Measurements from ENCODE around the gene GOT1. TPM values are rescaled to one million over a fixed set of nuclear protein-coding genes. Genes with fewer than 3 reads are reported as not detected.

The GOT1 gene
- total RNA-seq, 1 experiment from 2014 or later: 56.8 TPM

DNA sequence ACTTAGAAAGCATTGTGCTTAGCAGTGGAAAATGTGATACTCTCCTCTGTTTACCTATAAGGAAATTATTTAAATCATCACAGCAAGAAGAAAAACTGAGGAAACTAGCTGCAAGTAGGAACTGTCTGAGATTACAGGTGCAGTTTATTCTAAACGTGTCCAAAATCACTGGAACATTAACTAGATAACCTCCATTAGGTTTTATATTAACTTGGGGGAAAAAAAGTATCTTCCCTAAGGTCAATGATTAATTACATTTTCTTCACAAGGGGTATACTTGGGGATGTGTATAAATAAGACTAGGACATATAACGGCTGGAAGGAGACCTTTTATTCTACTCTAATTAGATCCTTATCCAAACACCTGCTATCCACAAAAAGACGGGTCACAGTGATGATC lies 3.7 kb downstream of the GOT1 start (continued):
- no peak for TF ChIP-seq ZNF138 (CRISPR knock-in tag; conservative IDR thresholded peaks at IDR 0.05)
- TF ChIP-seq E2F4 (CRISPR knock-in tag; IDR thresholded peaks at IDR 0.05; ENCODE audit: borderline replicate concordance, low read depth): no peak
- TF ChIP-seq JUN (CRISPR knock-in tag; IDR thresholded peaks at IDR 0.05): no peak
- no peak for TF ChIP-seq ZBTB21 (CRISPR knock-in tag; IDR thresholded peaks at IDR 0.05; ENCODE audit: borderline replicate concordance)

- ATAC-seq (no peak), DNase-seq (ENCODE audit: low spot score) (no peak)
- H3K4me1 Mint-ChIP-seq: peaks cover 13% of the 10 kb centered on the region
- H3K36me3 Mint-ChIP-seq: peaks cover 8% of the 10 kb centered on the region
- ChIA-PET POLR2A (no interaction called here), CTCF (no interaction called here)
- H3K27me3 Mint-ChIP-seq (ENCODE audit: low read depth): no peaks in the 10 kb centered on the region
- H3K9me3 Mint-ChIP-seq: no peaks in the 10 kb centered on the region
- no peak overlapping the region for H3K4me3 Mint-ChIP-seq
- TF ChIP-seq ZNF317 (CRISPR knock-in tag; IDR thresholded peaks at IDR 0.05; ENCODE audit: borderline replicate concordance, low read depth) (no peak), MYBL2 (CRISPR knock-in tag; IDR thresholded peaks at IDR 0.05) (no peak), KAT7 (CRISPR knock-in tag; IDR thresholded peaks at IDR 0.05; ENCODE audit: borderline replicate concordance) (no peak), ATF1 (CRISPR knock-in tag; IDR thresholded peaks at IDR 0.05) (no peak), SMAD3 (CRISPR knock-in tag; IDR thresholded peaks at IDR 0.05; ENCODE audit: borderline replicate concordance) (no peak), HMGXB4 (CRISPR knock-in tag; IDR thresholded peaks at IDR 0.05) (no peak), E2F4 (CRISPR knock-in tag; IDR thresholded peaks at IDR 0.05; ENCODE audit: borderline replicate concordance, low read depth) (no peak), HMGA2 (CRISPR knock-in tag; IDR thresholded peaks at IDR 0.05) (no peak), AFF4 (CRISPR knock-in tag; IDR thresholded peaks at IDR 0.05; ENCODE audit: borderline replicate concordance) (no peak), NR2C2 (CRISPR knock-in tag; IDR thresholded peaks at IDR 0.05) (no peak), PRRX2 (CRISPR knock-in tag; IDR thresholded peaks at IDR 0.05) (no peak), OVOL2 (CRISPR knock-in tag; IDR thresholded peaks at IDR 0.05; ENCODE audit: borderline replicate concordance) (no peak), FOXJ3 (CRISPR knock-in tag; IDR thresholded peaks at IDR 0.05; ENCODE audit: borderline replicate concordance) (no peak)
- TF ChIP-seq, protein P1, sequence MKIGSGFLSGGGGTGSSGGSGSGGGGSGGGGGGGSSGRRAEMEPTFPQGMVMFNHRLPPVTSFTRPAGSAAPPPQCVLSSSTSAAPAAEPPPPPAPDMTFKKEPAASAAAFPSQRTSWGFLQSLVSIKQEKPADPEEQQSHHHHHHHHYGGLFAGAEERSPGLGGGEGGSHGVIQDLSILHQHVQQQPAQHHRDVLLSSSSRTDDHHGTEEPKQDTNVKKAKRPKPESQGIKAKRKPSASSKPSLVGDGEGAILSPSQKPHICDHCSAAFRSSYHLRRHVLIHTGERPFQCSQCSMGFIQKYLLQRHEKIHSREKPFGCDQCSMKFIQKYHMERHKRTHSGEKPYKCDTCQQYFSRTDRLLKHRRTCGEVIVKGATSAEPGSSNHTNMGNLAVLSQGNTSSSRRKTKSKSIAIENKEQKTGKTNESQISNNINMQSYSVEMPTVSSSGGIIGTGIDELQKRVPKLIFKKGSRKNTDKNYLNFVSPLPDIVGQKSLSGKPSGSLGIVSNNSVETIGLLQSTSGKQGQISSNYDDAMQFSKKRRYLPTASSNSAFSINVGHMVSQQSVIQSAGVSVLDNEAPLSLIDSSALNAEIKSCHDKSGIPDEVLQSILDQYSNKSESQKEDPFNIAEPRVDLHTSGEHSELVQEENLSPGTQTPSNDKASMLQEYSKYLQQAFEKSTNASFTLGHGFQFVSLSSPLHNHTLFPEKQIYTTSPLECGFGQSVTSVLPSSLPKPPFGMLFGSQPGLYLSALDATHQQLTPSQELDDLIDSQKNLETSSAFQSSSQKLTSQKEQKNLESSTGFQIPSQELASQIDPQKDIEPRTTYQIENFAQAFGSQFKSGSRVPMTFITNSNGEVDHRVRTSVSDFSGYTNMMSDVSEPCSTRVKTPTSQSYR (CRISPR knock-in tag; IDR thresholded peaks at IDR 0.05): no peak
- TF ChIP-seq, protein P2, sequence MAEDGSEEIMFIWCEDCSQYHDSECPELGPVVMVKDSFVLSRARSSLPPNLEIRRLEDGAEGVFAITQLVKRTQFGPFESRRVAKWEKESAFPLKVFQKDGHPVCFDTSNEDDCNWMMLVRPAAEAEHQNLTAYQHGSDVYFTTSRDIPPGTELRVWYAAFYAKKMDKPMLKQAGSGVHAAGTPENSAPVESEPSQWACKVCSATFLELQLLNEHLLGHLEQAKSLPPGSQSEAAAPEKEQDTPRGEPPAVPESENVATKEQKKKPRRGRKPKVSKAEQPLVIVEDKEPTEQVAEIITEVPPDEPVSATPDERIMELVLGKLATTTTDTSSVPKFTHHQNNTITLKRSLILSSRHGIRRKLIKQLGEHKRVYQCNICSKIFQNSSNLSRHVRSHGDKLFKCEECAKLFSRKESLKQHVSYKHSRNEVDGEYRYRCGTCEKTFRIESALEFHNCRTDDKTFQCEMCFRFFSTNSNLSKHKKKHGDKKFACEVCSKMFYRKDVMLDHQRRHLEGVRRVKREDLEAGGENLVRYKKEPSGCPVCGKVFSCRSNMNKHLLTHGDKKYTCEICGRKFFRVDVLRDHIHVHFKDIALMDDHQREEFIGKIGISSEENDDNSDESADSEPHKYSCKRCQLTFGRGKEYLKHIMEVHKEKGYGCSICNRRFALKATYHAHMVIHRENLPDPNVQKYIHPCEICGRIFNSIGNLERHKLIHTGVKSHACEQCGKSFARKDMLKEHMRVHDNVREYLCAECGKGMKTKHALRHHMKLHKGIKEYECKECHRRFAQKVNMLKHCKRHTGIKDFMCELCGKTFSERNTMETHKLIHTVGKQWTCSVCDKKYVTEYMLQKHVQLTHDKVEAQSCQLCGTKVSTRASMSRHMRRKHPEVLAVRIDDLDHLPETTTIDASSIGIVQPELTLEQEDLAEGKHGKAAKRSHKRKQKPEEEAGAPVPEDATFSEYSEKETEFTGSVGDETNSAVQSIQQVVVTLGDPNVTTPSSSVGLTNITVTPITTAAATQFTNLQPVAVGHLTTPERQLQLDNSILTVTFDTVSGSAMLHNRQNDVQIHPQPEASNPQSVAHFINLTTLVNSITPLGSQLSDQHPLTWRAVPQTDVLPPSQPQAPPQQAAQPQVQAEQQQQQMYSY (CRISPR knock-in tag; IDR thresholded peaks at IDR 0.05): no peak
- TF ChIP-seq, protein P3, sequence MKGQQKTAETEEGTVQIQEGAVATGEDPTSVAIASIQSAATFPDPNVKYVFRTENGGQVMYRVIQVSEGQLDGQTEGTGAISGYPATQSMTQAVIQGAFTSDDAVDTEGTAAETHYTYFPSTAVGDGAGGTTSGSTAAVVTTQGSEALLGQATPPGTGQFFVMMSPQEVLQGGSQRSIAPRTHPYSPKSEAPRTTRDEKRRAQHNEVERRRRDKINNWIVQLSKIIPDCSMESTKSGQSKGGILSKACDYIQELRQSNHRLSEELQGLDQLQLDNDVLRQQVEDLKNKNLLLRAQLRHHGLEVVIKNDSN (CRISPR knock-in tag; IDR thresholded peaks at IDR 0.05): no peak
- H3K27ac Mint-ChIP-seq: no peak overlapping the region
These were observed 5.2 kb downstream of the GOT1 start for GRCh38 chr10:99425204-99425603.
